ENCODE data around the gene LMO7.
"Not testable (repeated sequence)": the region's sequence is repeated elsewhere in the genome, so short reads cannot be mapped to it uniquely, and the experiment has no call there.

The LMO7 gene

GRCh38 chr13:75700552-75700951 lies 64.4 kb downstream of the LMO7 start:
- DNase-seq = no peak

- no peak for DNase-seq
Measured at GRCh38 chr13:75702476-75702875, 66.3 kb downstream of the LMO7 start.

GRCh38 chr13:75703769-75704168 lies 67.6 kb downstream of the LMO7 start:
- no peak for DNase-seq

- DNase-seq = no peak
Measured at GRCh38 chr13:75704194-75704926, 68.2 kb downstream of the LMO7 start.

GRCh38 chr13:75704927-75705288 lies 68.8 kb downstream of the LMO7 start:
- DNase-seq = no peak

- DNase-seq = no peak
Measured at GRCh38 chr13:75705395-75705794, 69.3 kb downstream of the LMO7 start.

- no peak for DNase-seq
Measured at GRCh38 chr13:75705908-75706307, 69.8 kb downstream of the LMO7 start.

- no peak for DNase-seq
Measured at GRCh38 chr13:75713852-75714251, 77.7 kb downstream of the LMO7 start.

- DNase-seq = no peak
Measured at GRCh38 chr13:75715601-75716523, 79.7 kb downstream of the LMO7 start.

- no peak for DNase-seq
Measured at GRCh38 chr13:75717525-75717924, 81.4 kb downstream of the LMO7 start.

GRCh38 chr13:75721307-75721706 lies 85.2 kb downstream of the LMO7 start:
- DNase-seq = no peak

- DNase-seq = no peak
Measured at GRCh38 chr13:75723901-75724300, 87.8 kb downstream of the LMO7 start.

- DNase-seq = peak; percentile 61
Measured at GRCh38 chr13:75724752-75725517, 88.8 kb downstream of the LMO7 start.

- DNase-seq = no peak
Measured at GRCh38 chr13:75725736-75726135, 89.6 kb downstream of the LMO7 start.

GRCh38 chr13:75726306-75726705 lies 90.2 kb downstream of the LMO7 start:
- no peak for DNase-seq

- not testable (repeated sequence) for DNase-seq
Measured at GRCh38 chr13:75733113-75733512, 97.0 kb downstream of the LMO7 start.

GRCh38 chr13:75736173-75736572 lies 100.0 kb downstream of the LMO7 start:
- DNase-seq = no peak

- DNase-seq = no peak
Measured at GRCh38 chr13:75738841-75739240, 102.7 kb downstream of the LMO7 start.

GRCh38 chr13:75739244-75739868 lies 103.2 kb downstream of the LMO7 start:
- DNase-seq = no peak

GRCh38 chr13:75740031-75740430 lies 103.9 kb downstream of the LMO7 start:
- DNase-seq = no peak

- not testable (repeated sequence) for DNase-seq
Measured at GRCh38 chr13:75743072-75743471, 106.9 kb downstream of the LMO7 start.

- DNase-seq = no peak
Measured at GRCh38 chr13:75744127-75744526, 108.0 kb downstream of the LMO7 start.

- DNase-seq = no peak
Measured at GRCh38 chr13:75745387-75745786, 109.3 kb downstream of the LMO7 start.
